Jurkat, Clone E6-1 (cell line): ENCODE data around the gene BIN1.

Experiments
- DNase-seq: peaks from one replicate; pipeline ENCODE4 v3.0.0-alpha.2; 2011; ENCODE audit warnings: low read depth, low spot score
- H3K4me3 ChIP-seq: 2 replicates; pipeline ENCODE4 v1.5.1; 2011; ENCODE audit warnings: mild to moderate bottlenecking, low read length, control low read depth, moderate library complexity

The BIN1 gene

DNA sequence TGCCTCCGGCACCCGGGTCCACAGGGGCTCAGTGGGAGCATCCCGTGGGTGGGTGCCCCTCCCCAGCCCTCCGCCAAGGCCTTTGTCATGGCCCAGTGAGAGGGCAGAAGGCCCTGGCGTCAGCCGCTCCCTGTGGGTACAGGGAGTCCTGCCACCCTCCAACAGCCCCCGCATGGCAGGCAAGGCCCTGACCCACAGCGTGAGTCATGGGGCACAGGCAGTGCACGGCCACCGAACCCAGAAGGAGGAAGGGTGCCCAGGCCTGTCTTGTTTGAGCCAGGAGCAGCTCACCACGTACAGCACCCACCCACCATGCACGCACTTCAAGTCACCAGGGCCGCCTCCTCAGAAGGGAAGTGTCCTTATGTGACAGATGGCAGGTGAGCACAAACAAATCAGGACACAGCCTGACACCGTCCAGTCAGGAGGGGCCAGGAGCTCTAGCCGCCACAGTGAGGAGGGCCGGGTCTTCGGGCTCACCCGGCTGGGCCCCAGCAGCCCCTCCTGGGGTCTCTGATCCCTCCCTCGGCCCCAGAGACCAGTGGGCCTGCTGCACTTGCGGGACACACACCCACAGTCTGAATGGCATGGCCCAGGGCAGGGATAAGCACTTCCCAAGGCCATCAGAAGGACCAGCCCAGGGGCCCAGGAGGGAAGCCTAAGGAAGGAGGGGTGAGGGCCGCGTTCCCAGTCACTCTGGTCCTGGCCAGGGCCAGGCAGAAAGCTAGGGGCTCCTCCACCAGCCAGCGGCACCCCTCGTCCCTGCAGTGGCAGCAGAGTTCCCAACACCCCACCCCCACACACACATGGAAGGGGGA lies 25.8 kb downstream of the BIN1 start:
- peak overlapping the region; percentile 31 for H3K4me3 ChIP-seq
- DNase-seq = no peak

DNA sequence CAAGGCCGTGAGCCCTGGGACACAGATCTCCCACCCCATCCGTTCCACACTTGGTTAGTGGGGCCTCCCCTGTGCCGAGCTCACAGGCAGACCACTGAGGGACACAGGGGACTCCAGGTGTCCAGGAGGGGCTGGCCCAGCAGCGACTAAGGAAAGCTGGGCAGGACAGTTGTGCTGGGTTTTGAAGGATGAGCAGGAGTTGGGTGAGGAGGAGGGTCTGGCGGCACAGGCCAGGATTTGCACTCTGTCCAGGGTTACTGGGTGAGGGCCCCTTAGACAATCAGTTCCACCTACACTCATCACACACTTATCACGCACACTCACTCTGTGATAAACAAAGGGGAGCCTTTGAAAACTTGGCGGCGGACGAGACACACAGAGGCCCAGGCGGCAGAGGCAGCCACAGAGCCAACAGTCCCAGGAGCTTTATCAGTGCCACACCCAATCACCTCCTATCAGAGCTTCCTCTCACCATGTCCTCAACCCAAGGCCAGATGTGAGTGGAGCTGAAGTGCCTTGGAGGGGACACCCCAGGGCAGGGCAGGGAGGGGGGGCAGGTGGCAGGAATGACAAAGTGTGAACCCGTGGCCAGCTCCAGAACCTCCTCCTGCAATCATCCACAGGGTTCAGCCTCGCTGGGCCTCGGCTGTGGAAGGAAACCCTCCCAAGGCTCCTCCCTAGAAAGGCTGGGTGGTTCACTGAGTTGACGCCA lies 26.6 kb downstream of the BIN1 start:
- no peak overlapping the region for H3K4me3 ChIP-seq
- no peak for DNase-seq

DNA sequence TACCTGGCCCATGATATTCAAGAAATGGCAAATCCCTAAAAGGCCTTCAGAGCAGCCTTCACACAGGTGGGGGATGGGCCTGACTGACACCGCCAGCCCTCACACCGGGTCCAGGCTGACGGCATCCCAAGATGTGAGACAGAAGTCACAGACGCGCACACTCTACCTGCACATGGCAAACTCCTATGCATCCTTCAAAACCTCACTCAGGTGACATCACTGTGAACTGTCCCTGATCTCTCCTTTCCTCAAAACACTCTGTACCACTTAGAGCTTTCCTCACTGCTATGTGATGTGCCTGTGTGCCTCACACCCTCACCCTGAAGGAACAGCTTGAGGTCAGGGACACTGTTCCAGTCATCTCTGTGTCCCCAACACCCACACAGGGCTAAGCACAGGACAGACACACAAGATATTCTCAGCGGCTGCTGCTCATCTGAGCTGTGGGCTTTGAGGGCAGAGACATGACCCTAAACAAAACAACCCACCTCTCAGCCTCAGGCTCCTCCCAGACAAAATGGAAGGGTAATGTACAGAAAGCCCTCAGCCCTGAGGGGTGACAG lies 27.5 kb downstream of the BIN1 start:
- no peak for DNase-seq

DNA sequence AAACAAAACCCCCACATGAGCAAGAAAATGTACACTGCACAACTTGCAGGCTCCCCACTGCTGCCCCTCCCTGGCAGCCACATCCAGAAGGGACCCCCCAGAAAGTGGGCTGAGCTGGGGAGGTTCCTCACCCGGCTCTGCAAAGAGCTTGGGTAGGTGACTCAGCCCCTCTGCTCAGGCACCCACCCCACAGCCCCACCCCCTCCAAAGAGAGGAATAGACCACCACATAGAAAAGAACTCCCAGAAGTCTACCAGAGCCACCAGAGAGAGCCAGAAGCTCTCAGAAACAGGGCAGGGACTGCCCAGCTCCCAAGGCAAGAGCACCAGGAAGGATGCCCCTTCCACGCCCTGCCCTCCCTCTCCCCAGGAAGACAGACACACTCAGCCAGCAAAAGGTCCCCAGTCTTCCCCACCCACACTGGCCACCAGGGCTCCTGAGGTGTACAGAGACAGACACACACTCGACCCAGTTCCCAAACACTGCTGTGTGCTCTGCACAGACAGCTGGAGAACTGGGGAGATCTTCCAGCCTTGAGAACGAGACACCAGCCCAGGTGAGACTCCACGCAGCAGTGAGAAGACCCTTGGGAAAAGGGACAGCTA lies 28.2 kb downstream of the BIN1 start:
- H3K4me3 ChIP-seq = no peak overlapping the region
- DNase-seq = no peak

More for the DNA sequence above, 27.5 kb downstream of the BIN1 start:
- no peak overlapping the region for H3K4me3 ChIP-seq

DNA sequence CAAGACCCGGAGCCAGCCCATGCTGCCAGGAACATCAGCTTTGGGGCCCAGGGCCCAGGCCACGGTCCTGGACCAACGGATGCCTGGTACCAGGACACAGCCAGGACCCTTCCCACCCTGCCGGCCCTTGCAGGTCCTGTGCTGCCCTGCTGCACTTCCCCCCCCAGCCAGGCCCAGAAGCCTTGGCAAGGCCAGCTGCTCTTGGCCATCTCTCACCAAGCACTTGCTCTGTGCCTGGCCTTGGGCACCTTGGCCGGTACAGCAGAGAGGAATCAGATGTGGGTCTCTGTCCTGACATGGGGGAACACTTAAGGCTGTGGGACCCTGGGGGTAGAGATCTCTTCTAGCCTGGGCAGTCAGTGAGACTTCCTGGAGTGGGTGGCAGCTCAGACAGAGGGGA lies 28.9 kb downstream of the BIN1 start:
- no peak for DNase-seq
- no peak overlapping the region for H3K4me3 ChIP-seq

DNA sequence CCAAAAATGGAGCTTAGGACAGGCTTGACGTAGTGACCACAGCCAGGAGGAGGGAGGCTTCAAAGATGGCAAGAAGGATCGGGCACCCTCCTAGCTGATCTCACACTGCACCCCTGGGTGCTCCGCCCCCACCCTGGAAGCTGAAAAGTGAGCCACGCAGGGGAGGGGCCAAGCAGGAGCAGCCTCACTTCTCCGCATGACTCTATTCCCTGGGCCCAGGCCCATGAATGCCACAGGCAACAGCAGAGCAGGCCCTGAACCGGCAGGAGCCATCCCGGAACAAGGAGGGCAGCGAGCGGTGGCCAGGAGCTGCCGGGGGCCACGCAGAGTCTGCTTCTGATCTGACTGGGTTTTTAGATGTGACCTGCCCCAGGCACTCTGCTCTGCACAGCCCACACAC lies 30.0 kb downstream of the BIN1 start:
- DNase-seq = no peak
- H3K4me3 ChIP-seq = no peak overlapping the region

DNA sequence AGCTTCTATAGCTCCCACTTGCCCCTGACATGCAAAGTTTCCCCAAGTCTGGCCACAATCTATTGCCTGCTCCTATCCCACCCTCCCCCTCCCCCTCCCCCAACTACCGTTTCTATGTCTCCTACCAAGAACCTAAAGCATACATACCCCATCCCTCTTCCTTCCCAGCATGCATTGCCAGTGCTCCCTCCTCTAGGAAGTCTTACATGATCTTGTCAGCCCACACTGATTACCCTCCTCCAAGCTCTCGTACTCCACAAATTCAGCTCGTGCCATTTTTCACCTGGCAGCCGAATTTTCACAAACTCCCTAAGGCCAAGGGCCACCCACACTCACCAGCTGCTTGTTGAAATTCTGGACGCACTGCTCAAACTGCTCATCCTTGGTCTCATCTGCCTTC lies 30.7 kb downstream of the BIN1 start:
- no peak for DNase-seq
- H3K4me3 ChIP-seq = no peak overlapping the region

DNA sequence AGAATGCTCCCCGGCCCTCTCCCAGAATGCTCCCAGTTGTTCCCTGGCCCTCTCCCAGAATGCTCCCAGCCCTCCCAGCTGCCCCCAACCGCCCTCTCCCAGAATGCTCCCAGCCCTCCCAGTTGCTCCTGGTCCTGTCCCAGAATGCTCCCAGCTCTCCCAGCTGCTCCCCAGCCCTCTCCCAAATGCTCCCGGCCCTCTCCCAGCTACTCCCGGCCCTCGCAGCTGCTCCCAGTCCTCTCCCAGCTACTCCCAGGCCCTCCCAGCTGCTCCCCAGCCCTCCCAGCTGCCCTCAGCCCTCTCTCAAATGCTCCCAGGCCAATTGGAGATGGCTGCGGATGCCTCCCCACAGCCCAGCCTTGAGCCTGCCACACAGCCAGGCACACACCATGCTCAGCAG lies 31.1 kb downstream of the BIN1 start:
- no peak for DNase-seq
- no peak overlapping the region for H3K4me3 ChIP-seq

DNA sequence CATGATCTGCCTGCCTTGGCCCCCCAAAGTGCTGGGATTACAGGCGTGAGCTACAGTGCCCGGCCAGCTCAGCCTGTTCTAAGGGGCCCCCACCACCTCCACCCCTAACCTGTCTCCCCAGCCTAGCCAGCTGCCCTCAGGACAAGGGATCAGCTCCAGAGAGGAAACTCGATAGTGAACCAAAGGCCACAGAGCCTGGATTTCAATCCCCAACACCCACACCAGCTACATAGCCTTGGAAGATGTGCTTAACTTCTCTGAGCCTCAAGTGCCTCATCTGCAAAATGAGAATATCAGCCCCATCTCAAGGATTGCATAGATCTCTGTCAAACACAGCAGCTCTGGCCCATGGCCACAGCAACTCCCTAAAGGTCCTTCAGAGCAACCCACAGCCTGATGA lies 32.0 kb downstream of the BIN1 start:
- DNase-seq = no peak
- H3K4me3 ChIP-seq = no peak overlapping the region

DNA sequence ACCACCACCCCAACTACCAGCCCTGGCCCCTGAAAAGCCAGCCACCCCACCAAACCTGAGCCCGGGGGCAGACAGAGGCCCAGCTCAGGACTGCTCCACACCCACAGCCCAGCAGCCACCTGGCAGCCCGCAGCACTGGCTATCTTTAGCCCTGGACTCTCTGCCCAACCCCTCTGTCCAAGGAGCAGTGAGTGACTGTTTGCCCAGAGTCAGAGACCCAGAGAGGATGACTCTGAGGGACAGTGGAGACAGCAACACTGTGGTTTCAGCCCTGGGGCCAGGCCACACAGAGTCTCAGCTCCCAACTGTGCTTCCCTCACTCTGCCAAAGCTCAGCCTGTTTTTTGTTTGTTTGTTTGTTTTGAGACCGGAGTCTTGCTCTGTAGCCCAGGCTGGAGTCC lies 32.6 kb downstream of the BIN1 start:
- DNase-seq = no peak
- H3K4me3 ChIP-seq = no peak overlapping the region

DNA sequence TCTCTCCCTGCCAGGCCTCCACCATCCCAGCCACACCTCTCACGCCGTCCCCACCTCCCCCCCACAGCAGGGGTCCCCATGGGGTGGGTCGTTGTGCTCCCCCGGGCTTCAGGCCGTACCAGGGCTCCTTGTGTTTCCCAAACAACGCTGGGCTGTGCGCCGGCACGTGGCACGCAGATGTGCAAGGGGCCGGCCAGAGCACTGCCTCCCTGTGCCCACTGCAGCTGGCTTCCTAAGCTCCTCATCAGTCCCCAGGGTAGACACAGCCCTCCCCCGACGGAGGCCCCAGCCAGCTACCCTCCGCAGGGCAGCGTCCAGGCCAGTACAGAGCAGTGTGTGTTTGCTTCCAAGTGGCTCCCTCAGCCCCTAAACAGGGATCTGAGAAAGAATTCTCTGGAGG lies 34.0 kb downstream of the BIN1 start:
- no peak overlapping the region for H3K4me3 ChIP-seq
- DNase-seq = no peak

DNA sequence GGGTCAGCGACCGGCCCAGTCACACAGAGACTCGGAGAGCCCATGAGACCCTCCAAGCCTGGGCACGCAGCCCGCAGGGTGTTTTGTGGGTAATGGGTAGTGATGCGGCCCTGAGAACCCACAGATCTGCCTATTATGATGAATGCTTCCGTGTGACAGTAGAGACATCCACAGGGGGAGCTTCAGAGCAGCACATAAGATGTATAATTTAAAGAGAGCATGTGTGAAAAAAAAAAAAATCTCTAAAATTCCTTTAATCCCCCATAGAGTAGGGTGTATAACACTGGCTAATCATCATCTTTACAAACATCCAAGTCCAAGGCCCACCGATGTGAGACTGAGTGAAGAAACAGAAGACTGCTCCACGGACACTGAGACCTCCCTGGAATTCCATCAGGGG lies 34.6 kb downstream of the BIN1 start:
- H3K4me3 ChIP-seq = no peak overlapping the region
- DNase-seq = no peak

DNA sequence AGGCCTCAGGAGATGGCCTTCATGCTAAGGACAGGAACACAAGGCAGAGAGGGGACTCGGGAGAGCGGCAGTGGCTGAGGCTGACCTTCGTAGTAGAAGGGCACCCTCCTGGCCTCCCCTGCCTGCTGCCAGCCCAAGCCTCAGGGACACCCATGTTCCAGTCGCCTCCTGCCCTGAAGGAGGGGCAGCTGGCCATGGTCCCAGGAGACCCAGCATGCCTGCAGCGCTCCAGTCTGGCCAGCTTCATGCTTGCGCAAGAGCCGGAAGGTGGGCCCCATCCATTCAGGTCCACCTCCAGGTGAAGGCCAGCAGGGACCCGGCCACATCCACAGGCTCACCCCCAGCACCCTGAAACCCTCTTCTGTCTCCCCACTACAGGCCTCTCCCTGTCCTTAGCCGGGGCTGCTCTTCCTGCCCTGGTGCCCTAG lies 35.0 kb downstream of the BIN1 start:
- H3K4me3 ChIP-seq = no peak overlapping the region
- DNase-seq = no peak

DNA sequence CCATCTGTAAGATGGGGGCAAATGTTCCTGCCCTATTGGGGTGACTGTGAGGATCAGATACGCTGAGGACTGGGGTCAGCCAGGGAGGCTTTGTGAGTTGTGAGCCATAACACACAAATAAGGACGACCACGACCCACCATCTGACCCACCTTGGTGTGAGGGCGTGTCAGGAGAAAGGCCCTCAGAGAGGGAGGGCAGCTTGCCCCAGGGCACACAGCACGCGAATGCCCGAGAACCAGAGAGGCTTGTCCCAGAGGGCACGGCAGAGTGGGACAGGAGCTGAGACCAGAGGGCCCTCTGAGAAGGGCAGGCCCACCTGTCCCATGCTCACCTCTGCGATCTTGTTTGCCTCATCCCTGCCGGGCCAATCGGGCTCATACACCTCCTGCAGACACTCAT lies 36.7 kb downstream of the BIN1 start:
- no peak for DNase-seq
- no peak overlapping the region for H3K4me3 ChIP-seq

DNA sequence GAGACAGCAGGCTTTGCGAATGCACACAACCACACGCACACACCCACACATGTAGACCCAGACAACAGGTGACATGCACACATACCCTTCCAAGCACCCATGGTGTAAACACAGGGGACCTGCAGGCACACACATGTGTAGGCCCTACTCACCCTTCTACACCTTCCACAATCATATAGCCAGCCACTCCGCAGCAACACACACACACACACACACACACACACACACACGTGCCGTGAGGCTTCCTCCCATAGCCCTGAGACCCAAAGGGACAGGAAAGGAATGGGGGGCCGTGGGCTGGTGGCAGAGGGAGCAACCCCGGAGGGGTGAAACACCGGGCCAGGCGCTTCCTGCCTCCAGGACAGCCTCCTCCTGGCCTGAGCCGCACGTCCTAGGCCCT lies 37.4 kb downstream of the BIN1 start:
- no peak for DNase-seq
- no peak overlapping the region for H3K4me3 ChIP-seq

DNA sequence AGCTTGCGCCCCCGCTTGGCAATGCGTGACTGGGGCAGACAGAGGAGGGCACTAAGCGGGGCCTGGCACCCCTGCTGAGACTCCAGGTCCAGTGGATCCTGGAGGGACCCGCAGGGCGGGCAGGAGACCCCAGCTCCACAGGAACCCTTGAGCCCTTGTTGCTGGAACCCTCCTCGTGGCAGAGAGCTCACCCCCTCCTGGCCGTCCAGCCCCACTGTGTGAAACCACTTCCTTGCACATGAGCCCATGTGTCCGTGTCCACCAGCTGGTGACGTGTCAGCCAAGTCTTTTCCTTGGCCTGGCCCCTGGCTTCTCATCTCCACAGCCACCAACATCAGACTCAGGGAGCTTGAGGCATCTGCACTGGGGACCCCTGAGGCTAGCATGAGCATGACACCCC lies 38.0 kb downstream of the BIN1 start:
- DNase-seq = no peak
- H3K4me3 ChIP-seq = no peak overlapping the region

DNA sequence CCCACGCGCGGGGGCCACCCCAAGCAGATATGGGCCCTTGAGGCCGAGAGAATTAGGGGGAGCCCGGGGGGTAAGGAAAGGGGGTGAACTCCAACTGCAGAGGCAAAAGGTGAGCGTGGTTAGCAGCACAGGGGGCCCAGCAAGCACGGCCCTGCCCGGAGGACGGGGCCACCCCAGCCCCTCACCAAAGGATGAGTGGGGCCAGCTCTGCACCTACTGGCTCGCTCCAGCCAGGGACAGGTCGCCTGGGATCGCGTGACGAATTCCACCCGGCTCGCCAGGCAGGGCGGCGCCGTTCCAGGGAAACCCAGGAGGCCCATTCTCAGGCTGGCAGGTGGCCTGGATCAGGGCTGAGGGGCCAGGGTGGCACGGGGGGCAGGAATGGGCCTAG lies 38.6 kb downstream of the BIN1 start:
- no peak for DNase-seq
- H3K4me3 ChIP-seq = no peak overlapping the region

DNA sequence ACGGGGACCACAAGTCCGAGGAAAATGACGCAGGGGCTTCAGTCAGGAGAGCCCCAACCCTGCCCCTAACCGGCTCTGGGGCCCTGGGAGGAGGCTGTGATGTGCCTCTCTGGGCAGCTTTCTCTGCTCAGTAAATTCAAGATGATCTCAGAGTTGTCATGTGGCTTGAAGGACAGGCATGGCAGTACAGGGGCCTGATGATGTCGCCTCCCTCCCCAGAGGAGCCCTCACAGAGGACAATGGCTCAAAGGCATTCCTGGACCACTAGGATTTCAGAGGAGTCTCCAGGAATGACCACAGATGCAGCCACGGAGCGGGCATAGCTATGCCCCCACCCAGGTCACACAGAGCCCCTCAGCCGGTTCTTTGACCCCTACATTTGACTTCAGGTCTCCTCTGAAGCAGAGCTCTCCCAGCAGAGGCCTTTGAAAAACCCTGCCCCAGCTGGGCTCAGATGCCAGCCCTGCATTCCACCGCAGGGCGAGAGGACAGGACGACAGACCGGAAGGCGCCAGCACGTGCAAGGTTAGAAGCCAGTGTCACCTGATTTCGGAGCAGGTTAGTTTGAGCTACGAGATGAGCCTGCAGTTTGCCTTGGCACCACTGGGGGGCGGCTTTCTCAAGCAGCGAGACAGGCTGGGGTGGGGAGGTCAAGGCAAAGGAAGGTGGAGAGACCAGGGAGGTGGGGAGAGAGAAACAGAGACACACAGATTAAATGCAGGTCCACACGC lies 39.2 kb downstream of the BIN1 start:
- no peak overlapping the region for H3K4me3 ChIP-seq
- peak; percentile 55 for DNase-seq

DNA sequence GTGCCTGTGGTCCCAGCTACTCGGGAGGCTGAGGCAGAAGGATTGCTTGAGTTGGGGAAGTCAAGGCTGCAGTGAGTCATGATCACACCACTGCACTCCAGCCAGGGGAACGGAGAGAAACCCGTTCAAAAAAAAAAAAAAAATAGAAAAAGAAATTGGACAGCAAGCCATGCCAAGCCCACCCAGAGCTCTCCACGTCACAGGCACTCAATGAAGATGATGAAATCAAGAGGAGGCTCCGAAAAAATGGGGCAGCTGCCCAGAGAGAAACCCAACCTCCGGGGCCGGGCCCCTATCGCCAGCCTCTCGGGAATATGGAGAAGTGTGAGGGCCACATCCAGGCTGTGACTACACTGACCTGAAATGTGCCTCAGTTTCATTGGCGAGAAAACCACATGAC lies 40.0 kb downstream of the BIN1 start:
- no peak for DNase-seq
- no peak overlapping the region for H3K4me3 ChIP-seq

DNA sequence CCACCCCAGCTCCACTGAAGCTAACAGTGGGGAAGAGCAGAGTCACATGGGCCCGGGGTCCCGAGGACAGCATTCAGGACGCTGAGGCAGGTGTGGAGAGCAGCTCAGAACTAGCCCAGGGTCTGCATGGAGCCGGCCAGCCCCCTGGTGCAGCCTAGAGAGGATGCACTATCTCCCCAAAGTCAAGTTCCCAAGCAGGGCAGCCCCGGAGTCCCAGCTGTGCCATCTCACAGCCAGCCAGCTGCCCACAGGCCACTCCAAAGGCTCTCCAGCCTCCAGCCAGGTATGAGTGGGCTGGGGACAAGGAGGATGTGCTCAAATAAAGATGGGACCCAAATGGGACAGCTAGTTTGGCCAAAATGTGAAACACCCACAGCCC lies 41.0 kb downstream of the BIN1 start:
- no peak for DNase-seq

More for the DNA sequence above, 41.0 kb downstream of the BIN1 start:
- H3K4me3 ChIP-seq = no peak overlapping the region
